DMS79 treated with DMSO at 0.1 percent for 48 hours (cell line): ENCODE measurements around the gene LNPK.
"Not testable (repeated sequence)": the region's sequence is repeated elsewhere in the genome, so short reads cannot be mapped to it uniquely, and the experiment has no call there.

ENCODE experiments used
- DNase-seq: peaks from one replicate; lab custom pipeline; 2025; lab: John Stamatoyannopoulos, UW

The LNPK gene

DNA sequence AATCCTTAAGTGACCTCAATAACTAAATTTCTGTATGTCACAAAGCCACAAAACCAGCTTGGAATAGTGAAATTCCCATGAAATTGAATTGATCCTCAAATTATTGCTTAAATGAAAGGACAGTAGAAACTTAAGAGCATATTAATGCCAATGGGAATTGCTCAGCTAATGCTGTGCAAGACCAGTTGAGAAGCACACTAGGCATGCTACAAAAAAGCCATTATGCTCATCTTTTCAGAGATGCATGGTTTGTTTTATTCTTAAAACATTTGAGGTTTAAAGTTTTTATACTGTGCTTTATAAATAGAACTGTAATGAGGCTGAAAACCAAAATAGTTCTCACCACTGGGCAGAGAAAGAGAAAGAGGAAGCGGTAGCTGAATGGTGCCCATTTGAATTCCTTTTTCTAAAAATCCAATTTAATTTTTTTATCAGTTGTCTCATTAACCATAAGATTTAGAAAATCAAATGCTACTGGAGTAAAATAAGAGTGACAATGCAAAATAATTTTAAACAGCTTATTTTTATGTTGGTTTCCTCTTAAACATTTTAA lies 98.6 kb downstream of the LNPK start:
- no peak for DNase-seq

DNA sequence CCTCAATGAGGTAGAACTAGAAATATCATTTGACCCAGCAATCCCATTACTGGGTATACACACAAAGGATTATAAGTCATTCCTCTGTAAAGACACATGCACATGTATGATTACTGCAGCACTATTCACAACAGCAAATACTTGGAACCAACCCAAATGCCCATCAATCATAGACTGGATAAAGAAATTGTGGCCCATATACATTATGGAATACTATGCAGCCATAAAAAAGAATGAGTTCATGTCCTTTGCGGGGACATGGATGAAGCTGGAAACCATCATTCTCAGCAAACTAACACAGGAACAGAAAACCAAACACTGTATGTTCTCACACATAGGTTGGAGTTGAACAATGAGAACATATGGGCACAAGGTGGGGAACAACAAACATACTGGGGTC lies 106.1 kb downstream of the LNPK start:
- DNase-seq, result not testable (repeated sequence)

DNA sequence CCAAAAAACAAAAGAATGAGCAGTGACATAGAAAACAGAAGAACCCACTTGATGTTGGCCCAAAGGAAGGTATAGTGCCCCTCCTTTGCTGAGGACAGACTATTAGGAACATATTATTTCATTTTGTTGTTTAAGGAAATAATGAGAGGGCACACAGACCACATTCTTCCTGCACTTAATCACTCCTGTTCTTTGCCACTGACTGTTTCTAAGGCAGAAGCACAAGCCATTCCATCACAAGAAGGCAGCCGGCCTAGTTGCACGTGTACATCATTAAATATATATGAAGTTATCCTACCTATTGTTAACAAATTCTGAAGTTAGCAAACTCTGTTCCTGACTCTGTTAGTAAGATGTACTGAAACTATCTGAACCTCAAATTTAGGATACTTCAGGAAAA lies 110.0 kb downstream of the LNPK start:
- DNase-seq, result no peak

GRCh38 chr2:175890636-175891242 lies 111.3 kb downstream of the LNPK start:
- DNase-seq, result no peak

GRCh38 chr2:175889701-175890302 lies 112.3 kb downstream of the LNPK start:
- peak; percentile 88 for DNase-seq

DNA sequence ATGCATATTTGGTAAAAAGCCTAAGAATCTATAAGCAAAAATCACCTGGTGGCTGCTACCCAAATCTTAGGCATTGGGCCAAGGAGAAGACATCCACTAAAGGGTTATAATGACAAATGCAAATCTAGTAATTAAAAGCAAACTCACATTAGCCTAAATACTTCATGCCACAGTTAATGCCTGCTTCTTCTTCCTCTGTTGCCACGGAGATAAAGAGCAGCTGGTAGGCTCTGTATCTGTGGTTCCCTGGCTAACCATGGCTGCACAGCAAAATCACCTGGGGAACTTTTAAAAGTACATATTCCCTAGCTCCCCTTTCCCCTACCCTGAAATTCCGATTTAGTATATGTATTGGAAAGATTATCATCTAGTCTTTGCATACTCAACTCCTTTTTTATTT lies 114.3 kb downstream of the LNPK start:
- DNase-seq, result peak; percentile 67

- DNase-seq, result peak; percentile 75
Measured at GRCh38 chr2:175884697-175885393, 117.2 kb downstream of the LNPK start.

DNA sequence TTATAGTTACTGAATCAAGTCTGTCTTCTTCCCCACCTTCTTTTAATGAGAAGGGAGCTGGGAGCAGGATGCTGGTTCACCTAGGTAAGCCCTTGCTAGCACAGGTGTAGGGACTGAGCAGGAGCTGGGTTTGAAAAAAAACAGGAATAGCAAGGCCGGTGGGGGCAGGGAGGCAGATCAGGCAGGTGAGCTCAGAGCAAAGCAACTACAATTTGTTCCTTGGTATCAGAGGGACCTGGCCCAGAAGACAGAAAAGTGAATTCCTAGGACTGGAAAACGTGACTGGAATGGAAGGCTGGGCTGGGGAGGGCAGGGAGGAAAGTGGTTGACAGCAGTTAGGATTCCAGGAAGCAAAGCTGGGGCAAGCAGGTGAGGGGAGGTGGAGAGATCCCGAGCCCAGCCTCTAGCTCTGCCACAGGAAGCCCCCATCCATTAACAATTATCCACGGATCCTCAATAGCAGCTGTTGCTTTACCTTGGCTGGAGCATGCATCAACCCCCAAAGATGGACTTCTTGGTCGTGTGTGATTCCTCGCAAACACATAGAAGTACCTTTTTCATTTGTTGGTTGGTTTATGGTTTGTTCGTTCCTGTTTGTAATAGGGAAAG lies 118.4 kb downstream of the LNPK start:
- DNase-seq, result peak; percentile 14

DNA sequence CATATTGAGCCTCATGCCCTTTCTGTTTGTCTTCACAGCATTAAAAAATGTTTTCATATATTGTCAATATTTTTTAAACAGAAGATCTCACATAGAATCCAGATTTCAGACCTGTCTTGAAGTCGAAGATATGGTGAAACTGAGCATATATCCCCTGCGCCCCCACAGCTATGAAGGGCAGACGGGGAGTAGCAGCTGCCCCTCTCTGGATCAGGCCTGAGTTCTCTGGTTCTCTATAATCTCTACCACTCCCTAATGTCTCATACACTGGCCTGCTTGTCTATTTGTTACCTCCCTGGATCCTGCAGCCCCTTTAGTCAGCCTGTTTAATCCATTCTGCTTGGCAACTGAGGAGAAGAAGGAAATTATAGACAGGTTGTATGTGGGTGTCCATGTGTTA lies 122.4 kb downstream of the LNPK start:
- DNase-seq, result no peak

DNA sequence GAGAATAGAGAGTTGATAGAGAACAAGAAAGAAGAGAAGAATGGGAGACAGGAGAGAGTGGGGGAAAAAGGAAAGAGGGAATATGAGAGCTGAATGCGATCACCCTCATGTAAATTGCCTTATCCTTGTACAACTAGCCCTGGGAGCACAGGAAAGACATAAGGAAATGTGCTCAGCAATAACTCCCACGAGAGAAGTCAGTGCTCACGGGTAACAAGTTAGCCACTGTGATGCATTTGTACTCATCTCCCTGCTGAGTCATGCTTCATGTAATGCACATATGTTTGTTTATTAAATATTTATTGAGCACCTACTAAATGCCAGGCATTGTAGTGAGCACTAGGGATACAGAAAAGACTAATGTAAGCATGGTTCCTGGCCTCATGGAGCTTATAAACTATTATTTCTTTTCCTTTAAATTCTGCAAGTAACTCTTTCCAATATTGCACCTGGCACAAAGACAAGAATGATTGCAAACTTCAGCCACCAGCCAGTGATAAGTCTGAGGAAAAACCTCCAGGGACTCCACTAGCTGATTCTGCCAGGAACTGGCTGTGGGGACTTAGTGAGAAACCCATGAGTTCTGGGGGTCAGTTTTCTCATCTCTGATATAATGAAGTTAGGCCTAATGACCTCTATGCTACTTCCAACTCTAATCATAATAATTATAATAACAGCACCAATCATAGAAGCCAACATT lies 124.1 kb downstream of the LNPK start:
- DNase-seq, result no peak

GRCh38 chr2:175874291-175874690 lies 127.8 kb downstream of the LNPK start:
- no peak for DNase-seq
